GM19238 (cell line): Measurements from ENCODE around the gene CCDC174.
"Not testable (repeated sequence)": the region's sequence is repeated elsewhere in the genome, so short reads cannot be mapped to it uniquely, and the experiment has no call there.

Source experiments
- DNase-seq: peaks from one replicate; pipeline ENCODE4 v3.0.0; 2011; ENCODE audit warnings: low spot score; ENCODE audit not compliant: insufficient read length

Gene CCDC174

DNA sequence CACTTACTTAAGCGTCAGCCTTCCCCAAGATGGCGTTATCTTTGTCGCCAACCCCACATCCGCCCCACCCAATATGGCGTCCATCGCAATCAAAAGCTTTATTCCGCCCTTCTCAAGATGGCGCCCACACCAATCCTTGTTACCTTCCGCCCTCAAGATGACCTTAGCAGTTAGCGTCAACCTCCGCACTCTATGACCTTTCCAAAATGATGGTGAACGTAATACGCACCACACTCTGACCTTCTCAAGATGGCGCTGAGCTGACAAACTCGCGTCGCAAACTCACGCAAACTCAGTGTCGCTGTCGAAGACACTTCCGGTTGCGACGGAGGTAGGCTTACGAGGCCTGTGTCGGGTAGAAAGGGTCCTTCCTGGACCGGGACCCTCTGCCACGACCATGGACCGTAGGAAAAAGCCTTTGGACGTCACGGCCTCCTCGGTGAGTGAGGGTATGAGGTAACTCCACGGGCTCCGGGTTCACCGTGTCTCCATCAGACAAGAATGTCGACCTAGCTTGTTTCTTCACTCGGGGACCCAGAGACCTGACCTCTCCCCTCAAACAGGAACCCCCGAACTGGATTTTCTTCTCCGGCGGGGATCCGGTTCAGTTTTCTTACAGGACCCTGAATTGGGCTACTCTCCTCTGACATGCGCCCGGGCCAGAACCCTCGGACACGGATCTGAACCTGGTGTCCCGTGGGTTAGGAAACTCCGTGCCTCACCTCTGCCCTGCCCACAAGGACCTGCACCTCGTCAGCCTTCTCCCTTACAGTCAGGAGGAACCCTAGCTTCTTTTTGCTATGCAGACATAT, at the start of gene CCDC174:
Gene CCDC174, plus strand, starts transcription at position 323 of the 812 bp plus-strand sequence. Its CDS starts 75 bp downstream, at position 398.
- peak; percentile 84 for DNase-seq

DNA sequence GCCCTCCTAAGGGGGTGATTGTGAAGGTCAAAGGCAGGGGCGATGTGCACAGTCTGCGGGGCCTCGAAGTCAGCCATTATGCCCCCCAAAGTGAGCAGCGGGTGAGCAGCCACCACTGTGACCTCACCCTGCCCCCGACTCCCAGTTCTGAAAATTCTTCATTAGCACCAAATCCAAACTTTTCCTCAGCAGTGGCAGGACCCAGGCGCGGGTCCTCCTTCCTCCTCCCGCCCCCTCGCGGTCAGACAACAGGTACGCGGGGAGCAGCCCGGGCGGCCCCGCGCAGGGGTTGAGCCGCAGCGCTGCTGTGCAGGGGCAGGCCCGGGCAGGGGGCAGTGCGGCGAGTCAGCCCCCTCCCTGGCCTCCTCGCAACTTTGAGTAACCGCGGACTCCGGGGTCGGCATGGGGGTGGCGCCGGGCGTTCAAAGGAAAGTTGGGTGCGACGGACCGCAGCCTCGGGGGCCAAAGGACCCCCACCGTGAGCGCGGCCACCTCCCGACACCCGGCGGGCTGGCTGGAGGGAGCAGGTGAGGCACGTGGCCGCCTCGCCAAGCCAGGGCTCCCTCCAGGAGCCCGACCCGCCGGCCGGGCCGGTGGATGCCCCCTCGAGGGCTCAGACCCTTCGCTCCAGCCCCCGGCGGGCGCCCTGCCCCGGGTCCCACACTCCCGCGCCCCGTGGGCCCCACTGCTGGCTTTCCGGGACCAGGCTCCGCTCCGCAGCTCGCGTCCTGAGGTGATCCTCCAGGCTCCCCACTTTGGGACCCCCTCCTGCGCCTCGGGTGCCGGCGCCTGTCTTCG, 49.4 kb upstream of the CCDC174 start:
- no peak for DNase-seq

DNA sequence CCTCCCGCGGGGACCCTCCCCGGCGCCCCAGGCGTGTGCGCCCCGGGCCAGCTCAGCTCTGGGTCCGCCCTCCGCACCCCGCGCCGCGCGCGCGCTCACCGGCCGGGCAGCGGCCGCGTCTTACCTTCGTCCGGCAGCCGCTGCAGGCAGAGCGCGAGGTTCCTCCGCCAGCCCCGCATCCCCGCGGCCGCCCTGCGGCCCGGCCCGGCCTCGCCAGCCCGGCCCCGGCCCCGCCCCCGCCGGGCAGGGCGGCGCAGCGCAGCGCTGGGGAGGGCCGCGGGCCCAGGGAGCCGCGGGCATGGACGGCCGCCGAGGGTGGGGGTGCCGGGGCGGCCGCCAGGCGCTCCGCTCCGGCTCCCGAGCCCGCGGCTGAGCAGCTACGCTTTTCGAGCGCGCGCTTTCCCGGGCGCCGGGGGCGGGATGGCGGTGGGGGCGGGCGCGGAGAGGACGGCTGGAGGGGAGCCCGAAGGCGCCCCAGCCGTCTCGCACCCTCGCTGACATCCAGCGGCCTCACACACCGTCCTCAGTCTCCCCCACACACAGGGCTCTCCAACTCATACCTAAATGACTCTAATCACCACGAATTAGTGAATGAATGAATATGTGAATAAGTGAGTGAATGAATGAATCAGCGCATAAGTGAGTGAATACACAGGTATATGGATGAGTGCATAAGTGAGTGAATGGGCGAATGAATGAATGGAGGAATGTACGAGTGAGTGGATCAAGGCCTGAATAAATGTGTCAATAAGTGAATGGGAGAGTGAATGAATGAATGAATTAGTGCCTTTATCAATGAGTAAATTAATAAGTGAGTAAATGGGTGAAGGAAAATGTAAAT, 48.5 kb upstream of the CCDC174 start:
- no peak for DNase-seq

DNA sequence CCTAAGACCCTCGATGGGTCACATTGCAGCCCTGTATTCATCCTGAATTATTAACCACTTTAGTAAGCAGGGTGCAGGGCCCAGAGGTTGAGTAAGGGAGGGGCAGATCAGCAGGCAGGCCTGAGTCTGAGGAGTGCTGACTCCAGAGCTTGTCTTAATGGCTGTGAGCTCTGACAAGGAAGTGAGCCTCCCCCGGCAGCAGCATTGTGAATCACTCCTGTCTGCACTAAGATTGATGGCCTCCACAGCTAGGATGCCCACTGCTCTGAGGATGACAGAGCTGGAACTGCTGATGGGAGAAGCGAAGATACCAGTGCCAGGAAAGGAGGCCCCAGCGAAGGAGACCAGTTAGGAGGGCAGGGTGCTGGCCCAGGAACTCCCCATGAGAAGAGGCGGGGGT, 46.5 kb upstream of the CCDC174 start:
- DNase-seq = no peak

DNA sequence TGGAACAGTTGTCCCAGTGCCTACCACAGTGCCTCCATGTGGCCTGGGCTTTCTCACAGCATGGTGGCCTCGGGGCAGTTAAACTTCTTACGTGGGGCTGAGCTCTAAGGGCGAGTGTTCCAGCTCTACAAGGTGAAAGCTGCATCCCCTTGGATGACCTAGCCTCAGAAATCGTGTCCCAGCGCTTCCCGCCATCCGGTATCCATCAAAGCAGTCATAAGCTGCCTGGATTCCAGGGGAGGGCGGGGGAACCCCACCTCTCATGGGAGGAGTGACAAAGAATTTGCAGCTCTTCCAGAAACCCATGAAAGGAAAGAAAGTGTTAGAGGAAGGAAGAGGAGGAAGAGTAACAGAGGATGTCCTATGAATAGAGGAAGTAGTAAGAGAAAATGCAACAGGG, 45.8 kb upstream of the CCDC174 start:
- no peak for DNase-seq

DNA sequence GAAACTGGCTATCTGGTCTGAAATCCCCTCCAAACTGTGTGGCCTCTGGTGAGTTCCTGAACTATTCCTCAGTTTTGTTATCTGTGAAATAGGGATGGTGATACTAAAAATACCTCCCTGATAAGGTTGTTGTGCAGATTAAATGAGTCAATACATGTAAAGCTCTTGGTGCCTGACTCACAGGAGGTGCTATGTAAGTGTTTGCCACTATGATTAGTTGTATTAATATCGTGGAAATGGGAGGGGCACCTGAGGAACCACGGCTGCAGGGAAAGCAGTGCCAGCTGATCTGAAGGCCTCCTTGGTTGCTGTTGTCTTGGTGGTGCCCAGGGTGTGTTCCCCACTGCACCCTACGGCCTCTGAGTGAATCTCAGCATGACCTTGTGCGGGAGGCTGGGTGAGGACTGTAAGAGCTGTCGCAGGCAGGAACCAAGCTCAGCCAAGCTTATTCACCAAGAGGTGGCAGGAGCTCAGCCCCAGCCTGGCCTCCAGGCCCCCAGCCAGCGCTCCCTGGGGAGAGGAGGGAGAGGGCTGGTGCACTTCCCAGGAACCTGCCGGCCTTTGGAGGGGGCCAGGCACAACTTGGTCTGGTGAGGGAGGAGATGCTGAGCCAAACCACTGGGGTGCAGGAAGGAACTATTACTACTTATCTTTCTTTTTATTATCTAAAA, 44.8 kb upstream of the CCDC174 start:
- DNase-seq = no peak

DNA sequence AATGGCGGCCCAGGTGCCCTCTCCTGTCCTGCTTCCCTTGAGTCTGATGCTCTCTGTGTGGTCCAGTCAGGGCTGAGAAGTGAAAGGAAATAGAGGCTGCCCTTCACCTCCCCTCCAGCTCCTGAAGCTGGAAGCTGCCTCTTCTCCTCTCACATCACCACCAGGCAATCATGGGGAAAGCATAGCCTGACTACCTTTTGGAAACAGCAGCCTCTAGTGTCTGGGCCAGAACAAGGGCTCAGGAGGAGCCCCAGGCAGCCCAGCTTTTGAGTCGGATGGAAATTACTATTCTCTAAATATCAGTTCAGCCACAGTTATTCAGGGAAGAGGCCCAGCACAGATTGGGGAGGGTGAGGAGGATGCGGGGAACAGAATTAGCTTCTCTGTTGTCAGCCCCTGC, 43.3 kb upstream of the CCDC174 start:
- DNase-seq = no peak

DNA sequence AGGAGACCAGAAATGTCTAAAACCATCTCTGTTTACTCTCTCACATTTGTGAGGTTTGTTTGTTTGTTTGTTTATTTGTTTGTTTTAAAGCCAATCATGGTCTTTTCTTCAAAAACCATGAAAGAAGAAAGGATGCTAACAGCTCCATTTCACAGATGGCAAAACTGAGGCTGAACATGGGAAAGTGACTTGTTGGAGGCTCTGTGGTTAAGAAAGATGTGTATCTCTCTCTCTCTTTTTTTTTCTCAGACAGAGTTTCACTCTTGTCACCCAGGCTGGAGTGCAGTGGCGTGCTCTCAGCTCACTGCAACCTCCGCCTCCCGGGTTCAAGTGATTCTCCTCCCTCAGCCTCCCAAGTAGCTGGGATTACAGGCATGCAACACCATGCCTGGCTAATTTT, 42.5 kb upstream of the CCDC174 start:
- DNase-seq = not testable (repeated sequence)

DNA sequence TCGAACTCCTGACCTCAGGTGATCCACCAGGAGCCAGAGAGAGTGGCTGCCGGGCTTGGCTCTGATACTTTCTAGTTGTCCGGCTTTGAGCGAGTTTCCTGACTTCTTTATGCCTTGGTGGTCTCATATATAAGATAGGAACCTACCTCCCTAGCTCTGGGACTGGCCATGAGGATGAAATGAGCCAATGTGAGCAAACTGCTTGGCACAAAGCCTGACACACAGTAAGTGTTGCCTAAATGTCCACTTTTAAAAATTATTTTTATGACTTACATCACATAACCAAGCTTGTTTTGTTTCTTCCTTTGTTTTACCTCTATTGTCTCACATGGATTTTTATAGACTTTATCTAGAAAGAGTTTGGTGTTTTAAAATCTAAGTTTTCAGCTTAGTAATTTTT, 42.1 kb upstream of the CCDC174 start:
- no peak for DNase-seq

DNA sequence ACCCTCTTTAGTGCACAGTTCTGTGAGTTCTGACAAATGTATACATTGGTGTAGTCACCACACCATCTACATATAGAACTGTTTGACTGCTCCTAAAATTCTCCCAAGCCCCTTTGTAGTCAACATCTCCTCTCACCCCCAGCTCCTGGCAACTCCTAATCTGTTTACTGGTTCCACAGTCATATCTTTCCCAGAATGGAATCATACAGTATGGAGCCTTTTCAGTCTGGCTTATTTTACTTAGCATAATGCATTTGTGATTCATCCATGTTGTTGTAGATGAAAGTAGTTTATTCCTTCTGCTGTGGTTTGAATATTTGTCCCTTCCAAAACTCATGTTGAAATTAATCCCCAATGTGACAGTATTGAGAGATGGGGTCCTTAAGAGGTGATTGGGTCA, 41.6 kb upstream of the CCDC174 start:
- DNase-seq = no peak

DNA sequence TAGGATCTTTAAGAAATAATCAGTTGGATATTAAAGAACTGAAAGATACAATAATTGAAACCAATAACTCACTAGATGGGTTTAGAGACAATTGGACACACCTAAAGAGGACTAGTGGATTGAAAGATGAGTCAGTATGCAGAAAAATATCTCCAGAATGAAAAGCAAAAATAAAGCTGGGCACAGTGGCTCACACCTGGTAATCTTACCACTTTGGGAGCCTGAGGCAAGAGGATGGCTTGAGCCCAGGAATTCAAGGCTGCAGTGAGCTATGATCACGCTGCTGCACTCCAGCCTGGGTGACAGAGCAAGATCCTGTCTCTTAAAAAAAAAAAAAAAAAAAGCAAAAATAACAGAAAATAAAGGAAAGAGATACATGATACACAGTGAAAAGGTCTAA, 37.4 kb upstream of the CCDC174 start:
- no peak for DNase-seq

DNA sequence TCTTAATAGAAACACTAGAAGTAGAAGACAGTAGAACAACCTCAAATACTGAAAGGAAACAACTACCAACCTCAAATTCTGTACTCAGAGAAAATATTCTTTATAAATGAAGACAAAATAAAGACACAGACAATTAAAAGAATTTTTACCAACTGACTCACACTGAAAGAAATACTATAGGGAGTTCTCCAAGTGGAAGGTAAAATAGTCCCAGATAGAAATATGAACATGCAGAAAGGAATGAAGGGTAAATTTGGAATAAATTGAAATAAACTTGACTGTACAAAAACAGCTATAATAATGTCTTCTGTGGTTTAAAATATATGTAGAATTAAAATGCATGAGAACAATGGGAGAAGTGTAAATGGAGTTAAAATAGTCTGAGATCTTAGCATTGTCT, 36.7 kb upstream of the CCDC174 start:
- no peak for DNase-seq

DNA sequence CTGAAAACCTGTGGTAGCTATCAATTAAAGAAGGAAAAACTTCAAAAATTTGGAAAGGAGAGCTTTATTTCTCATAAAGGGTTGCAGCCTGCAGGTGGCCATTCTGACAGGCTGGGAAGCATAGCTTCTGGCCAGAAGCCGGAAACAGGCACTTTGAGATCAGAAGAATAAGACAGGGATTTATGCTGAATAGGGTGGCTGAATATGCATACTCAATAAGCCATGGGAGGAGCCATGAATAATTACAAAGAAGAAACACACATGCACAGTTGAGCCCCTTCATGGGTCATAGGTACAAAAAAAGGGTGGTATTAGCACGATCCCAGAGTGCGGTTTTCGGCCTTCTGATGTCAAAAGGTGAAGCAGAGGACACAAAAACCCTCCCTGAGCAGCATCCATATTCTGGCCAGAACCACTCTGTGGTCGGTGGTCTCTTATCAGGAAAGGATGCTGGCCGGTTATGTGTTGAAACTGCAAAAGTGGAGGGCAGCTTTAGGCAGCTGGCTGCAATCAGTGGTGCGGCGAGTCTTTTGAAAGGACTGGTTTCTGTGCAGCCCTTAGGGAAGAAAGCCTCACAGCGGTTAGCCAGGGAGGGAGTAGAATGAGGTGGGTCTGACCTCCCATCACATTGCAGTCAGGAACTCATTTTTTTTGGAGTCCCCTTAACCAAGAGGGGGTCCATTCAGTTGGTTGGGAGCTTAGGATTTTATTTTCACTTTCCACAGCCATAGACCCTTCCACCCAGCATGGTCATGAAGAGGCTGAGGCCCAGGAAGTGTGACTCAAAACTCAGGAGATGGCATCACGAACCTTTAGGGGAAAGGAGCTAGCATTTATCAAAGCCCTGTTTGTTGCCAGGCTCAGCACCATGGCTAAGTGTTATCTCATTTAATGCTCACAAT, 34.7 kb upstream of the CCDC174 start:
- no peak for DNase-seq

DNA sequence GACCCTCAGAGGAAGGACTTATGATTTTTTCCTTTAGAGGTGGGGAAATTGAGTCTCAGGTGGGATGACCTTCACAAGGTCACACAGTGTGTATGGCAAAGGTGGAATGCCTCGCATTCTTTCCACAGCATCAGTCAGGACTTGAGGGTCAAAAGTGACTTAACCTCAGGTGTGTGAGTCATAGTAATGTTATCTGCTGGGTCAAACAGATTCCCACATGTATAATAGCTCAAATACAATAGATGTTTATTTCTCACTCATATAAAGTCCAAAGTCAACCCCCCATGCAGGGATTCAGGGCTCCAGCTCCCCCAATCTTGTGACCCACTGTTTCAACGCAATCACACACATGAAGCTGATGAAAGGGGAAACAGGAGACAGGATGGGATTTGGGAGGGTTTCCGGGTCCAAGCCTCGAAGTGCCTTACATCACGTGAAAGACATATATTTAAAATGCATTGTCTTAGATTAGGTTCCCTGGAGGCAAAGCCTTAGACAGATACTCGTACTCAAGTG, 34.0 kb upstream of the CCDC174 start:
- DNase-seq = no peak

DNA sequence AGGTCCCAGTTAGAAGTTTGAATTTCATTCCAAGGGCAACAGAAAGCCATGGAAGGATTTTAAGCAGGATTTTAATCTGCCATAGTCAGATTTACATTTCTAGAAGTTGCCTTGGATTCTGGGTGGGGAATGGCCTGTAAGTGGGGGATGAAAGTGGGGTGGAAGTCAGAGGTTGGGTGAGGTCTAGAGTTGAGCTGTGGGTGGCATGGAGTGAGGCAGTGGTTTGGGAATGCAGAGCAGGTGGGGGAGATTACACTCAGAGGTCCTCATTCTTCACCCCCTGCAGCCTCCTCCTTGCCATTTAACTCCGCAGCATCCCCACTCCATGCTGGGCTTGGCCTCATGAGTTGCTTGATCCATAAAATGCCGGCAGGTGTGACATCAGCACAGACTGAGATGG, 32.0 kb upstream of the CCDC174 start:
- no peak for DNase-seq

DNA sequence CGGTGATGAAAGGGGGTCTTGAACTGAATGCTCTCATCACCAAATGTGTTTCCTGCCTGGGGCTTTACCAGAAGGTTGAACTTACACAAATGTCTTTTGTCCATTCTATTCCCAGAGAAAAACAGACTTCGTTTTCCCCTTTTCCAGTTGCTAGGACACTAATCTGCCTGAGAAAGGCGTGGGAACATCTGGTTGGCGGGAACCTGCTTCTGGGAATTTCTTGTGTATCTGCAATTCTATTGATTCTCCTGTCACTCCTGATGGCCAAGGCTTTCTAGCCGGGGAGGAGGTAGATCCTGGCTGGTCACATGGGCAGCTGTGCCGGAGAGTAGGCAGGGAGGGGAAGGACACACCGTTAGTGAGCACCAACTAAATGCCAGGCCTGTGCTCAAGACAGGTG, 31.1 kb upstream of the CCDC174 start:
- DNase-seq = no peak

DNA sequence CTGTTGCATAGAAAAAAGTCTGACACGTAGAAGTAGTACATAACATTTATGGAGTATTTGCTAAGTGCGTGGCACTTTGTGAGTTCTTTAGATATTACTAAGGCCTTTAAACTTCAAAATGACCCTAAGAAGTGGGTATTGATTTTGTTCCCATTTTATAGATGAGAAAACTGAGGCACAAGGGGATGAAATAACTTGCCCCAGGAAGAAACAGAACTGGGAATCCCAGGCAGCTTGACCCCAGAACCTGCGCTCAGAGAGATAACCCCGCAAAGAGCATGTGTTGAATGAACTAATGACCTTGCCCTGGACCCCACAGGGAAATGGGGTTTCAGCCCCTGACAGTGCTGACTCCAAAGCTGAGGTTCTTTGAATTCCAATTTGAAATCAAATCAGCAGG, 30.5 kb upstream of the CCDC174 start:
- DNase-seq = no peak

DNA sequence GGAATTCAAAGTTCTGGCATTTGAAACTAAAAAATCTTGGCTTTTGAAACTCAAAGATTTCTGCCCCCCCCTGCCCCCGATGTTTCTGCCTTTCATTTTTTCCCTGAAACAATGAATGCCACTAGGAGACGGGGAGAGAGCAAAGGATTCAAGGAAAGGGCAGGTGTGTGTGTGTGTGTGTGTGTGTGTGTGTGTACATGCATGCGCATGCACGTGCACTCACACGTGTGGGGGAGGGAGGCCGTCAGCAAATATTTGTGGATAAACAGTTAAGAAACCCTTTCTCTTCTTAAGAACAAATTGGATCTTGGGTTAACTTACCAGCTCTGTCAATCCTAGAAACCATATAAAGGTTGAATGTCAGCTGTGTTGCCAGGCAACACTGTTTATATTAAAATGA, 29.2 kb upstream of the CCDC174 start:
- no peak for DNase-seq

DNA sequence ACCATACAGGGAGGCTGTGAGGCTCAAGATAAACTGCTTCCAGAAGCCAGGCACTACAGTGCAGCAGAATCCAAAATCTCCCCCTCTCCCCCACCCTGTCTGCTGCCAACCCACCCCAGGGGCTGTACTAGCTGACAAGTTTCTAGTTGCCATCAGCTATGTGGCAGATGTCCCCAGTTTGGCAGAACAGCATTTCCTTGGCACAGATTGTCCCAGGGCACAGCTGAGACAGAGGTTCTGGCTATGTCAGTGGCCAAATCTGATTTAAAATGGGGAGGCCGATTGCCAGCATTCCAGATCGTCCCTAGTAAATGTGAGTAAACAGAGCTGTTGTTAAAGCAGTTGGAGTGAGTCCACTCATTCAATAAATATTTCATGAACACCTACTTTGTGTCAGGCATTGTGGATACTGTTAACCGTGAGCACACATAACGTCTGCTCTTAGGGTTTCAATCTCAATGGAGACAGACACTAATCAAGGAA, 28.0 kb upstream of the CCDC174 start:
- no peak for DNase-seq

DNA sequence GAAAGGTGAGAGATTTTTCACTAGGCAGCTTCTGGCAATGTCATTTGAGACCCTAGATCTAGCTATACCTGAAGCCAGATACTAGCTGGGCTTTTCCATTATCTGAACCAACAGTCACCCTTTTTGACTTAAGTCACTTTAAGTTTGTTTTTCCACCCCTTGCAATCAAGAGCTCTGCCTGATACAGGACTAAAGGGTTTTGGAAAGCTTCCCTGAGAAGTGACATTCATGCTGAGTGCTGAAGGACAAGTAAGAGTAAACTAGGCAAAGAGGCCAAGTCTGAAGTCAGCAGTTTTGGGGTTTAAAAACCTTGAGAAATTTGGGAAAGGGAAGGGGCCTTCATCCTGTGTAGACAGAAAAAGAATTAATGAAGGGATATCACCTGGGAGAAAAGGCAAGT, 27.1 kb upstream of the CCDC174 start:
- DNase-seq = no peak
